Panc1 (cell line): Measurements from ENCODE around the gene LRP1B.

ENCODE experiments used
- CTCF ChIP-seq: fragments of 450-650 bp; IDR thresholded peaks from 2 replicates; pipeline ENCODE4 v1.5.1; 2017; ENCODE audit warnings: mild to moderate bottlenecking
- POLR2AphosphoS5 ChIP-seq: IDR thresholded peaks from 2 replicates; pipeline ENCODE4 v1.6.1; 2012; ENCODE audit warnings: mild to moderate bottlenecking, low read depth, low read length, moderate library complexity
- REST ChIP-seq, 2 experiments: IDR thresholded peaks; 2 replicates each; pipeline ENCODE4 v1.6.1; 2011 to 2012; ENCODE audit warnings: low read depth in 2 of 2, control low read depth in 1 of 2, low read length in 1 of 2, mild to moderate bottlenecking in 1 of 2, moderate library complexity in 1 of 2; ENCODE audit not compliant: insufficient read depth in 1 of 2

DNA sequence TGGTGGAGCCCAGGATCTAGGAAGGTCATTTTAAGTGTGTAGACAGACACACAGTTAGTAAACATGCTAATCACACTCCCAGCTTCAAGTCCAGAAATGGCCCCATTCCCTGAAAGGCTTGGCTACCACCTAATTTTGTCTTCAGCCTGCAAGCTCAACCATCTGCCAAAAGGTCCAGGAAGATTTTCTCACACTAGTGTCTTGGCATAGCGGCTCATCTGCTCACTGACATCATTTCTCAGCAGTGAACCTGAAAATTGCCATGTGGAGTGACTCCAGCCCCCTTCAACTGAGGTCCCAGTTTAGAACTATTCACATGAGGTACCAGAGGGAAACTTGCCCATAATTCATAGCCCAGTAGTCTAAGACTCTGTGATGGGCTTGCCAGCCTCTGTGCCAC is 748.9 kb downstream of the LRP1B start:
- TF ChIP-seq CTCF (no peak), POLR2AphosphoS5 (no peak), REST (IDR thresholded peaks at IDR 0.05; ENCODE audit: insufficient read depth in 1 of 2, low read depth in 2 of 2, low read length in 1 of 2) (no peak)
